HepG2 (cell line): ENCODE measurements around the gene BEST2. TPM values are rescaled to one million over a fixed set of nuclear protein-coding genes. Genes with fewer than 3 reads are reported as not detected.
A peak's percentile ranks its signal among the peaks of the same experiment; 100 is the strongest.

Experiments
- E2F2 ChIP-seq: sonication (generic); formaldehyde crosslinking; IDR thresholded peaks from 2 replicates; pipeline ENCODE4 v1.4.0; 2020; ENCODE audit warnings: missing genetic modification reagents, borderline replicate concordance
- FLYWCH1 ChIP-seq: sonication (generic); formaldehyde crosslinking; IDR thresholded peaks from 2 replicates; pipeline ENCODE4 v1.8.1; 2023; ENCODE audit warnings: mild to moderate bottlenecking, missing genetic modification reagents
- FOSL2 ChIP-seq: sonication (generic); formaldehyde crosslinking; IDR thresholded peaks from 2 replicates; pipeline ENCODE4 v1.4.0; 2020; ENCODE audit warnings: missing genetic modification reagents
- KLF9 ChIP-seq: IDR thresholded peaks from 2 replicates; pipeline ENCODE4 v1.6.1; 2016; ENCODE audit warnings: low read depth
- MAFG ChIP-seq: sonication (generic); formaldehyde crosslinking; IDR thresholded peaks from 2 replicates; pipeline ENCODE4 v1.5.1; 2020; ENCODE audit warnings: mild to moderate bottlenecking, missing genetic modification reagents
- MXD1 ChIP-seq: sonication (generic); formaldehyde crosslinking; IDR thresholded peaks from 2 replicates; pipeline ENCODE4 v1.4.0; 2020; ENCODE audit warnings: mild to moderate bottlenecking, missing genetic modification reagents
- RORA ChIP-seq: sonication (generic); formaldehyde crosslinking; IDR thresholded peaks from 2 replicates; pipeline ENCODE4 v1.5.0; 2020; ENCODE audit warnings: mild to moderate bottlenecking, missing genetic modification reagents, moderate library complexity
- SCMH1 ChIP-seq: sonication (generic); formaldehyde crosslinking; IDR thresholded peaks from 2 replicates; pipeline ENCODE4 v1.9.0; 2021; ENCODE audit warnings: missing genetic modification reagents, mild to moderate bottlenecking, borderline replicate concordance
- SNAPC4 ChIP-seq: sonication (generic); formaldehyde crosslinking; IDR thresholded peaks from 2 replicates; pipeline ENCODE4 v1.4.0; 2020; ENCODE audit warnings: mild to moderate bottlenecking, missing genetic modification reagents
- ZFP36L2 ChIP-seq: sonication (generic); formaldehyde crosslinking; IDR thresholded peaks from 2 replicates; pipeline ENCODE4 v1.4.0; 2020; ENCODE audit warnings: missing genetic modification reagents
- ZNF180 ChIP-seq: sonication (generic); formaldehyde crosslinking; IDR thresholded peaks from 2 replicates; pipeline ENCODE4 v1.4.0; 2020; ENCODE audit warnings: low read depth, missing genetic modification reagents, borderline replicate concordance
- ZNF234 ChIP-seq: sonication (generic); formaldehyde crosslinking; conservative IDR thresholded peaks from 2 replicates; pipeline ENCODE4 v1.5.1; 2020; ENCODE audit warnings: mild to moderate bottlenecking, missing genetic modification reagents
- ZNF318 ChIP-seq: sonication (generic); formaldehyde crosslinking; IDR thresholded peaks from 2 replicates; pipeline ENCODE4 v1.4.0; 2020; ENCODE audit warnings: mild to moderate bottlenecking, missing genetic modification reagents
- ZNF564 ChIP-seq: sonication (generic); formaldehyde crosslinking; IDR thresholded peaks from 2 replicates; pipeline ENCODE4 v1.8.1; 2023; ENCODE audit warnings: mild to moderate bottlenecking, missing genetic modification reagents
- polyA plus RNA-seq, 8 experiments: library from polyadenylated mRNA; depleted of rRNA in 3 of 8; stranded (reverse) in 7 of 8; unstranded in 1 of 8; fragments of >200 nt; fragmentation: Illumina TruSeq in 4 of 8; extraction: Trizol in 4 of 8; gene quantifications; 2 replicates each; pipeline versions ENCODE4 v1.2.1 to v1.2.3, GENCODE V29; 2011 to 2016; ENCODE audit warnings: low read depth in 4 of 8, missing spikeins in 1 of 8, mixed read lengths in 1 of 8; ENCODE audit not compliant: insufficient read depth in 1 of 8
- total RNA-seq, 5 experiments: library from RNA; depleted of rRNA; stranded (reverse); fragments of >200 nt; fragmentation: Illumina TruSeq; extraction: Trizol; gene quantifications; 2 replicates each; pipeline ENCODE4 v1.2.3, GENCODE V29; 2016; ENCODE audit warnings: low read depth in 1 of 5

BEST2 gene
- total and polyA plus RNA-seq, 2 of the 13 experiments (the other 11 are each of a cell fraction or from before 2014, with no cell fraction given): not detected

- TF ChIP-seq E2F2 (CRISPR knock-in tag) (no peak), ZNF318 (no peak), ZNF234 (CRISPR knock-in tag) (no peak), ZNF564 (peak; percentile 88; the same call in 1 of the 2 replicates), SNAPC4 (CRISPR knock-in tag) (0 out of 2 replicates have a peak, but pooled peaks have one; percentile 17), FOSL2 (CRISPR knock-in tag) (peak; percentile 79), MAFG (CRISPR knock-in tag) (no peak), RORA (no peak), MXD1 (peak; percentile 69; the same call in 1 of the 2 replicates), ZNF180 (CRISPR knock-in tag) (no peak), ZFP36L2 (CRISPR knock-in tag) (peak; percentile 57; the same call in 1 of the 2 replicates), FLYWCH1 (no peak), SCMH1 (CRISPR knock-in tag) (no peak), KLF9 (CRISPR knock-in tag) (peak; percentile 74; the same call in 1 of the 2 replicates)
These were observed 39.9 kb downstream of the BEST2 start, which contains the start of gene JUNB (continued) for GRCh38 chr19:12791345-12792050.
